ENCODE results near the gene VPS33A. TPM values are rescaled to one million over a fixed set of nuclear protein-coding genes. Genes with fewer than 3 reads are reported as not detected.

The VPS33A gene
- total and polyA plus RNA-seq, 2 experiments from 2014 or later, result 19.5 to 48.0 TPM

- no peak for TF ChIP-seq REST (IDR thresholded peaks at IDR 0.05; ENCODE audit: unreplicated experiment)
These were observed 9.2 kb upstream of the VPS33A start (continued) for GRCh38 chr12:122275459-122275858.

GRCh38 chr12:122265886-122266229, 436 bp downstream of the VPS33A start:
- H3K27ac Mint-ChIP-seq, result peak overlapping the region; percentile 99
- Histone ChIP-seq H3K36me3 (ENCODE audit: insufficient read depth) (peaks cover 5% of the 10 kb centered on the region; the same call in 1 of the 2 replicates), H3F3A (replicated peaks; ENCODE audit: low read depth) (no peaks in the 10 kb centered on the region), H3K4me3 (peak overlapping the region; percentile 88), H4K20me1 (replicated peaks; ENCODE audit: insufficient read depth) (no peaks in the 10 kb centered on the region), H3K4me1 (ENCODE audit: insufficient read depth) (peaks cover 7% of the 10 kb centered on the region), H3K4me2 (peak overlapping the region; percentile 89), H3K79me2 (replicated peaks; ENCODE audit: insufficient read depth) (peaks cover 11% of the 10 kb centered on the region), H2AFZ (peak overlapping the region; percentile 90), H3K9me2 (ENCODE audit: insufficient read depth) (no peaks in the 10 kb centered on the region), H3K27ac (ENCODE audit: low read depth) (peak overlapping the region; percentile 92), H3K27me3 (ENCODE audit: insufficient read depth) (no peaks in the 10 kb centered on the region)
- H3K4me1 Mint-ChIP-seq, result no peaks in the 10 kb centered on the region; the same call in 2 of the 3 replicates
- H3K9me3 Mint-ChIP-seq, result peaks cover 3% of the 10 kb centered on the region
- DNase-seq (ENCODE audit: low spot score), result peak; percentile 45
- ATAC-seq, result peak; percentile 46
- no peak for TF ChIP-seq NANOG (IDR thresholded peaks at IDR 0.05; ENCODE audit: borderline replicate concordance)
- TF ChIP-seq ZNF114 (CRISPR knock-in tag; IDR thresholded peaks at IDR 0.05), result no peak
- no peak for TF ChIP-seq CTCF (conservative IDR thresholded peaks at IDR 0.05; ENCODE audit: low read depth in 2 of 2)
- TF ChIP-seq POLR2AphosphoS5 (IDR thresholded peaks at IDR 0.05; ENCODE audit: low read depth), result no peak
- TF ChIP-seq ZNF462 (CRISPR knock-in tag; IDR thresholded peaks at IDR 0.05), result no peak
- peak overlapping the region; percentile 96 for H3K4me3 Mint-ChIP-seq
- H3K27me3 Mint-ChIP-seq (ENCODE audit: insufficient read depth, low read depth, poor library complexity), result peaks cover 15% of the 10 kb centered on the region
- peaks cover 27% of the 10 kb centered on the region for H3K36me3 Mint-ChIP-seq (ENCODE audit: low read depth)

Data from GM23338 (cell line).